Inflammatory macrophage treated with lipopolysaccharide for 1 hour (primary cell): ENCODE measurements around the gene DIAPH3.
A peak's percentile ranks its signal among the peaks of the same experiment; 100 is the strongest.
"Not testable (repeated sequence)": the region's sequence is repeated elsewhere in the genome, so short reads cannot be mapped to it uniquely, and the experiment has no call there.

ENCODE experiments used
- DNase-seq, 2 donors: peaks; one replicate each; pipeline ENCODE4 v3.0.0-alpha.2; 2020 to 2022

Gene DIAPH3

GRCh38 chr13:60163478-60164233, at the start of gene DIAPH3:
Gene DIAPH3 (minus strand): TSS chr13:60163928. CDS start chr13:60163766, 162 bp downstream.
- peak; percentile 92 to 95 for DNase-seq

GRCh38 chr13:60213236-60213744, 49.6 kb upstream of the DIAPH3 start:
- no peak for DNase-seq

- DNase-seq, result no peak
Observed at GRCh38 chr13:60211548-60211947, 47.8 kb upstream of the DIAPH3 start.

- no peak for DNase-seq
Observed at GRCh38 chr13:60210510-60211330, 47.0 kb upstream of the DIAPH3 start.

GRCh38 chr13:60205499-60205898, 41.8 kb upstream of the DIAPH3 start:
- not testable (repeated sequence) for DNase-seq

- no peak for DNase-seq
Observed at GRCh38 chr13:60201286-60201685, 37.6 kb upstream of the DIAPH3 start.

GRCh38 chr13:60195893-60196292, 32.2 kb upstream of the DIAPH3 start:
- not testable (repeated sequence) for DNase-seq

GRCh38 chr13:60182907-60183306, 19.2 kb upstream of the DIAPH3 start:
- no peak for DNase-seq

GRCh38 chr13:60178327-60178726, 14.6 kb upstream of the DIAPH3 start:
- no peak for DNase-seq

- no peak for DNase-seq
Observed at GRCh38 chr13:60175571-60175970, 11.8 kb upstream of the DIAPH3 start.

GRCh38 chr13:60174113-60174512, 10.4 kb upstream of the DIAPH3 start:
- DNase-seq, result no peak

- DNase-seq, result no peak
Observed at GRCh38 chr13:60172111-60172510, 8.4 kb upstream of the DIAPH3 start.

GRCh38 chr13:60170414-60170813, 6.7 kb upstream of the DIAPH3 start:
- no peak for DNase-seq

- DNase-seq, result no peak
Observed at GRCh38 chr13:60169239-60170031, 5.7 kb upstream of the DIAPH3 start.

GRCh38 chr13:60167121-60167520, 3.4 kb upstream of the DIAPH3 start:
- DNase-seq, result no peak

- no peak for DNase-seq
Observed at GRCh38 chr13:60165391-60166099, 1.8 kb upstream of the DIAPH3 start.

- DNase-seq, result no peak
Observed at GRCh38 chr13:60164234-60164889, 634 bp upstream of the DIAPH3 start.

GRCh38 chr13:60162096-60162495, 1.6 kb downstream of the DIAPH3 start:
- DNase-seq, result no peak

GRCh38 chr13:60158321-60158801, 5.4 kb downstream of the DIAPH3 start:
- no peak for DNase-seq

GRCh38 chr13:60155978-60156377, 7.8 kb downstream of the DIAPH3 start:
- DNase-seq, result no peak

GRCh38 chr13:60152904-60153303, 10.8 kb downstream of the DIAPH3 start:
- DNase-seq, result no peak

GRCh38 chr13:60152114-60152513, 11.6 kb downstream of the DIAPH3 start:
- no peak for DNase-seq
